Chondrocyte (in vitro differentiated cells): ENCODE results near the gene PFKFB1. TPM values are rescaled to one million over a fixed set of nuclear protein-coding genes. Genes with fewer than 3 reads are reported as not detected.

Experiments used
- DNase-seq: peaks from one replicate; pipeline ENCODE4 v3.0.0; 2021; ENCODE audit warnings: mixed read lengths, low spot score
- H3K27ac Mint-ChIP-seq: one replicate; pipeline ENCODE4 v1.8.0; 2021; ENCODE audit warnings: mild to moderate bottlenecking, moderate library complexity, mixed read lengths; ENCODE audit not compliant: unreplicated experiment
- H3K27me3 Mint-ChIP-seq: 2 replicates; pipeline ENCODE4 v1.8.0; 2021; ENCODE audit warnings: low read depth, mixed read lengths
- H3K36me3 Mint-ChIP-seq: 2 replicates; pipeline ENCODE4 v1.8.0; 2021; ENCODE audit warnings: low read depth, mixed read lengths
- H3K4me1 Mint-ChIP-seq: 2 replicates; pipeline ENCODE4 v1.8.0; 2021; ENCODE audit warnings: low read depth, mild to moderate bottlenecking, mixed read lengths
- H3K4me3 Mint-ChIP-seq: one replicate; pipeline ENCODE4 v1.8.0; 2021; ENCODE audit warnings: mild to moderate bottlenecking, moderate library complexity, mixed read lengths; ENCODE audit not compliant: unreplicated experiment
- H3K9me3 Mint-ChIP-seq: 2 replicates; pipeline ENCODE4 v1.8.0; 2021; ENCODE audit warnings: low read depth, mixed read lengths
- CTCF ChIP-seq: fragments of 200-600 bp; sonication (generic); IDR thresholded peaks from 2 replicates; pipeline ENCODE4 v1.5.0; 2021; ENCODE audit warnings: antibody characterized with exemption, mild to moderate bottlenecking, moderate library complexity
- total RNA-seq: library from RNA; stranded (reverse); gene quantifications from 3 replicates; pipeline ENCODE4 v1.2.1, GENCODE V29; 2021

PFKFB1 gene
- total RNA-seq, 1 donor from 2014 or later: 0.25 TPM

DNA sequence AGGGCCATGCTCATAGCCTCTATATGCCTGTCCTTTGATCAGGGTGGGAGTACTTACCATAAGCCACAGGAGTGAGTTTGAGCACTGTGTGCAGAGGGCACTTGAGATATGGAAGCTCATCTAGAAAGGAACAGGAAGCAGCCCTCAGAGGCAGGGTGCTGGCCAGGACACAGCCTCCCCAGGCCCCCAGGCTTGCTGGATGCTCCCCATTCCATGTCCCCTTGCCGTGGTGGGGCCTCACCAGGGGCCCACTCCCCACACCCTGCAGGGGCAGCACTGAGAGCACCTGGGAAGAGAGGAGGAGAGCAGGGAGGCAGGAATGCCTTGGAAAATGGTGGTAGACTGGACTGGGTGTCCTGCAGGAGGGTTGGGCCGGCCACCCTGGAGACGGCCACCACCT, 59.1 kb downstream of the PFKFB1 start:
- no peak for TF ChIP-seq CTCF
- H3K27me3 Mint-ChIP-seq: no peaks in the 10 kb centered on the region
- H3K9me3 Mint-ChIP-seq: peaks cover 10% of the 10 kb centered on the region

DNA sequence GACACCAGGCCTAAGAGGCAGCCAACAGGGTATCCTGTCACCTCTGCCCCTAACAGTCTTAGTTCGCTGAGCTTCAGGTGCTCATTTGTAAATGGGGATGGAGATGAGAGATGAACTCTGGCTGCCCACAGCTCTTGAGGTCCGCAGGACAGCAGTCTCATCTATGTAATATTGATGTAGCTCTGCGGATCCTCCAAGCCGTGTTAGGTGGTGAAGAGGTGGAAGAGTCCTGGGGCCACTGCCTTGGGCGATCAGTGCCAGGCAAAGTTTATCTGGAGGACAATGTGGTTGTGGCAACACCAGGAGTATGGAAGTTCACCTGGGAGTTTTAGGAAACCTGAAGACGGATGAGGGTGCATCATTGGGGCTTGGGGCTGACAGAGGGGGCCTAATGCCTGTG, 59.9 kb downstream of the PFKFB1 start:
- Mint-ChIP-seq H3K27me3 (no peaks in the 10 kb centered on the region), H3K4me1 (no peaks in the 10 kb centered on the region), H3K27ac (no peak overlapping the region), H3K4me3 (no peak overlapping the region), H3K9me3 (peaks cover 10% of the 10 kb centered on the region), H3K36me3 (peaks cover 15% of the 10 kb centered on the region)
- no peak for DNase-seq
- no peak for TF ChIP-seq CTCF

More for the DNA sequence above, 59.1 kb downstream of the PFKFB1 start:
- Mint-ChIP-seq H3K4me3 (no peak overlapping the region), H3K4me1 (no peaks in the 10 kb centered on the region), H3K27ac (no peak overlapping the region), H3K36me3 (peaks cover 12% of the 10 kb centered on the region)
- DNase-seq: no peak

GRCh38 chrX:54933150-54933826, 60.7 kb downstream of the PFKFB1 start:
- no peaks in the 10 kb centered on the region for H3K4me1 Mint-ChIP-seq
- no peaks in the 10 kb centered on the region for H3K27me3 Mint-ChIP-seq
- DNase-seq: no peak
- H3K4me3 Mint-ChIP-seq: no peak overlapping the region
- no peak overlapping the region for H3K27ac Mint-ChIP-seq
- H3K36me3 Mint-ChIP-seq: peaks cover 17% of the 10 kb centered on the region
- no peak for TF ChIP-seq CTCF
- H3K9me3 Mint-ChIP-seq: peaks cover 10% of the 10 kb centered on the region

DNA sequence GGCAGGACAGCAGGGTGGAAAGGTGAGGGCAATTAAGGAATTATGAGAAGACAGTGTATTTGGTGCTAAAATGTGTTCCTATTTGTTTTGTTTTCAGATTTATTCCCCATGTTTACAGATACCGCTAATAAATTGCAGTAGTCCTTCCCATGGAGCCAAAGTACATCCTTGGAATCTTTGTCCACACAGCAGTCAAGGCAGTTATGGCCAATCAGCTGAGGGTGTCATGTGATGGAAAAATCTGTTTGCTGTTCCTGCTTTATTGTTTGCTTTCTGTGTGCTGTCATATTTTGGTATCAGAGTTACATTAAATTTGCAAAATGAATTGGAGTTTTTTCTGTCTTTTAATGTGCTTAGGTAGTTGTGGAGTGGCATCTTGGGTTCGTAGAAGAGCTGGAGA, 62.9 kb downstream of the PFKFB1 start:
- no peak for TF ChIP-seq CTCF
- Mint-ChIP-seq H3K27ac (no peak overlapping the region), H3K9me3 (peaks cover 7% of the 10 kb centered on the region), H3K4me1 (no peaks in the 10 kb centered on the region), H3K27me3 (no peaks in the 10 kb centered on the region), H3K36me3 (peaks cover 30% of the 10 kb centered on the region), H3K4me3 (no peak overlapping the region)
- DNase-seq: no peak

DNA sequence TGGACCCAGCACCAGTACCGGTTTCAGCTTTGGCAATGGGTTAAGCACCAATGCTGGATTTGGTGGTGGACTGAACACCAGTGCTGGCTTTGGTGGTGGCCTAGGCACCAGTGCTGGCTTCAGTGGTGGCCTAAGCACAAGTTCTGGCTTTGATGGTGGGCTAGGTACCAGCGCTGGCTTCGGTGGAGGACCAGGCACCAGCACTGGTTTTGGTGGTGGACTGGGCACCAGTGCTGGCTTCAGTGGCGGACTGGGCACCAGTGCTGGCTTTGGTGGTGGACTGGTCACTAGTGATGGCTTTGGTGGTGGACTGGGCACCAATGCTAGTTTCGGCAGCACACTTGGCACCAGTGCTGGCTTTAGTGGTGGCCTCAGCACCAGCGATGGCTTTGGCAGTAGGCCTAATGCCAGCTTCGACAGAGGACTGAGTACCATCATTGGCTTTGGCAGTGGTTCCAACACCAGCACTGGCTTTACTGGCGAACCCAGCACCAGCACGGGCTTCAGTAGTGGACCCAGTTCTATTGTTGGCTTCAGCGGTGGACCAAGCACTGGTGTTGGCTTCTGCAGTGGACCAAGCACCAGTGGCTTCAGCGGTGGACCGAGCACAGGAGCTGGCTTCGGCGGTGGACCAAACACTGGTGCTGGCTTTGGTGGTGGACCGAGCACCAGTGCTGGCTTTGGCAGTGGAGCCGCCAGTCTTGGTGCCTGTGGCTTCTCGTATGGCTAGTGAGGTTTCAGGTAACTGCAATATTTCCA, 63.5 kb downstream of the PFKFB1 start:
- no peak for DNase-seq
- Mint-ChIP-seq H3K36me3 (peaks cover 33% of the 10 kb centered on the region), H3K9me3 (peaks cover 10% of the 10 kb centered on the region), H3K4me1 (no peaks in the 10 kb centered on the region), H3K4me3 (no peak overlapping the region), H3K27ac (no peak overlapping the region), H3K27me3 (no peaks in the 10 kb centered on the region)
- no peak for TF ChIP-seq CTCF
